ENCODE results near the gene PPP1R2C.

PPP1R2C gene

DNA sequence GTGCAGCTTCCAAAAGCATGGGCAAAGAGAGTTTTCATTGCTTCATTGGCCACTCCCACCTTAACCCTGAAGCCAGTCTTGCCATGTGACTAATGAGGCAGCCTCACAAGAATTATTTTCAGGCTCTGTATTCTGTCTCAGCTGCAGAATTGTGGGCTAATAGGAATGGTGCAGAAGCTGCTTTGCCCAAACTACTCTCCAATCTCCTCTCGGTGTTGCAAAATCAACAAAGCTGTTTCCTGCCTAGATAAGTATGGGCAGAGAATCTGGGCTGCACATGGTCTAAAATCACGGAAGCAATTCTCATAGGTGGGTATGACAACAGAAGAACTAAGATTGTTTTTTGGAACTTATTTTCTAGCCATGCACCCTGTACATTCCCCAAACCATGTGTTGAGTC, 31.4 kb downstream of the PPP1R2C start:
- no peak for DNase-seq

DNA sequence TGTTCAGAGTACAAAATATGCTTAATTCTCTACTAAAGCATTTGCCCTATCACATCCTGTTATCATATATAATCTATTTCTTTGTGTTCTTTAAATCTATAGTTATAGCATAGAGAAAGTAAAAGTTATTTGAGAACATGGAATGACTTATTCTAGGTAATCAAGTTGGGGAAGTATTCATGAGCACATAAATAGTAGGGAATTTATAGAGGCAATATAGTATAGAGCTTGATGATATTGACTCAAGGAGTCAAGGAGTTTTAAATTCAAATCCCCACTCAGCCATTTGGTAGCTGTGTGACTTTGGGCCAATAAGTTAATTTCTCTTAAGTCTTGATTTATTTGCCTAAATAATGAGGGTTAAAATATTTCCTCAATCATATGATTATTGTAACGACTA, 37.5 kb downstream of the PPP1R2C start:
- DNase-seq: no peak

DNA sequence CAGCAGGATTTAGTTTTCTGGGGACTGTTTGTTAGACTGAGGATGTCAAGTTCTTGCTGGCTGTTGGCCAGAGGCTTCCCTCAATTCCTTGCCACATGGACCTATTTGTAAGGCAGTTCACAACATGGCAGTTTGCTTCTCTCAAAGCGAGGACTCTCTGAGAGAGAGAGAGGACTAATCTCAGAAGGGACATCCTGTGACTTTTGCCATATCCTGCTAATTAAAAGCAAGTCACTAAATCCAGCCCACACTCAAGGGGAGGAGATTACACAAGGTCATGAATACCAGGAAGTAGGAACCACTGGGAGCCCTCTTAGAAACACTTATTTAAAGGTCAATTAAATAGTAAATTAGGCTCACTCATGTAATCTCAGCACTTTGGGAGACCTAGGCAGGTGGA, 38.2 kb downstream of the PPP1R2C start:
- DNase-seq: no peak

DNA sequence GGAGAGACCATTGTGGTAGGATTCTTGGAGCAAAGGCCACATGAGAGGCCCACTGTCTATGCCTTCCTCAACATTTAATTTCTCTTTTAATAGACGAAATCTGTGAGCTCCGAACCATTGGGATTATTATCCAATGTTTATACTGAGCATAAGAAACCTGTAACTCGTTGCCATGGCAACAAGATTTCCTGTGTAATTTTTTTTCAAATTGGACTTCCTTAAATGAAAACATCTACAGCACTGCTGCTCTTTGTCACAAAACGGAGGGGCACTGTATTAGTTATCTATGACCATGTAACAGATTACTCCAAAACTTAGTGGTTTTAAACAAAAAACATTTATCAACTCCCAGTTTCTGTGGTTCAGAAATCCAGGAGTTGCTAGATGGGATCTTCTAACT, 38.7 kb downstream of the PPP1R2C start:
- no peak for DNase-seq

DNA sequence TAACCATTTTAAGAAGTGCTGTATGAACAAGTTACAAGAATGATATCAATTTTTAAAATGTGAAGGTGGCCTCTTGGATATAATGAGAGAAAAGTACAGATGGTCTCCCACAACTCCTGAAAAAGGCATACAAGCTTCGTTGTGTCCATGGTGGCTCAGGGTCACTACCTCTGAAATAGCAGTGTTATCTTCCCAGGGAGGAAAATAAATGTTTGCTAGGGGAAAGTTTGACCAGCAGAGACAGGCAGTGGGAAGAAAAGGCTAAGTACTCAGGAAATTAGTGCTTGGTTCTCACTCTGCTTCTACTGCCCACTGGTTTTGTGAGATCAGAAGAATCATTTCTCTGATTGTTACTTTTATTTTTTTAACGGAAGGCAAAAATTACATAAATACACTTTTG, 39.4 kb downstream of the PPP1R2C start:
- DNase-seq: no peak

DNA sequence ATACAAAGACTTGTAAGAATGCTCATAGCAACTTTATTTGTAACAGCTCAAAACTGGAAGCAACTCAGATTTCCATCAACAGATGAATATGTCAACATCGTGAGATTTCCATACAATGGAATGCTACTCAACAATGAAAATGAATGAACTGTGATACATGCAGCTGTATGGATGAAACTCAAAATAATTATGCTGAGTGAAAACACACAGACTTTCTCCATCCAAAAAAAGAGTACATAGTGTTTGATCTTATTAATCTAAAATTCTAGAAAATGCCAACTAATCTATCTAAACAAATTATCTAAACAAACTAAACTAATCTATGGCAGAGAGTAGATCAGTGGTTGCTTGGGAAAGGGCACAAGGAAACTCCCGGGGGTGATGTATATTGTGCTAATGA, 42.7 kb downstream of the PPP1R2C start:
- no peak for DNase-seq

DNA sequence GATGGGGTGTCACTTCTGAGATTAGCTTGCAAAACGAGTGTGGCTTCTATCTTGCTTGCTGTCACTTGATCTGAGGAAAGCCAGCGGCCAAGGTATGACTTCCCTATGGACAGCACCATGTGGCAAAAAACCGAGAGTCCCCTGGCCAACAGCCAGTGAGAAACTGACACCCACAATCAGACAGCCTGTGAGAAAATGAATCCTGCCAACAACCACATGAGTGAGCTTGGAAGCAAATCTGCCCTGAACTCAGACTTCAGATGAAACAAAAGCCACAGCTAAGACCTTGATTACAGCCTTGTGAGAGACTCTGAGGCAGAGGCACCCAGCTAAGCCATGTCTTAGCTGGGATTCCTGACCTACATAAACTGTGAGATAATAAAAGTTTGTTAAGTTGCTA, 45.5 kb downstream of the PPP1R2C start:
- no peak for DNase-seq

All from stimulated activated CD4-positive, alpha-beta T cell treated with anti-CD3 and anti-CD28 coated beads, Interleukin-4, amount 100 ng/mL, for 1 hour (primary cell).